GM12878 (cell line): Measurements from ENCODE around the gene CEBPG. TPM values are rescaled to one million over a fixed set of nuclear protein-coding genes. Genes with fewer than 3 reads are reported as not detected.

Source experiments
- ATAC-seq: fragments of 200-7000 bp; cut with Tn5 transposase; 3 replicates; pipeline ENCODE4 v1.9.1; 2020; ENCODE audit warnings: mild to moderate bottlenecking, moderate library complexity
- BruUV-seq: library from RNA; stranded (reverse); fragments of 400-500 nt; replicated peaks from 2 replicates; lab custom pipeline; 2021; lab: Mats Ljungman, UMichigan
- CTCF ChIA-PET: fragments of 300-600 bp; sonication (Branson Sonifier 250); formaldehyde crosslinking; extraction: SDS; loops from one replicate; lab custom pipeline; 2021; ENCODE audit warnings: inconsistent platforms; lab: Yijun Ruan, JAX
- POLR2A ChIA-PET: fragments of 350-600 bp; formaldehyde crosslinking; extraction: SDS; loops from one replicate; lab custom pipeline; 2021; ENCODE audit warnings: inconsistent platforms; lab: Charles Lee
- RAD21 ChIA-PET: fragments of 300-600 bp; sonication (Branson Sonifier 250); formaldehyde crosslinking; loops from one replicate; lab custom pipeline; 2023; ENCODE audit warnings: antibody characterized with exemption; ENCODE audit not compliant: unreplicated experiment; lab: Charles Lee
- SMC1A ChIA-PET: fragments of 300-600 bp; sonication (Branson Sonifier 250); formaldehyde crosslinking; loops from one replicate; lab custom pipeline; 2023; ENCODE audit not compliant: unreplicated experiment, uncharacterized antibody; lab: Charles Lee
- DNase-seq: peaks from one replicate; pipeline ENCODE4 v3.0.0-alpha.2; 2011; ENCODE audit warnings: low read depth, low spot score
- FAIRE-seq: peaks from 3 replicates; lab custom pipeline; 2011; peaks lifted over from hg19 to GRCh38; lab: Jason Lieb, UNC
- H2AFZ ChIP-seq: 2 replicates; pipeline ENCODE4 v1.6.0; 2011; ENCODE audit warnings: low read depth, low read length, control low read depth; ENCODE audit not compliant: control insufficient read depth
- H3K27ac ChIP-seq: 2 replicates; pipeline ENCODE4 v1.5.1; 2011; ENCODE audit warnings: control low read depth; ENCODE audit not compliant: control insufficient read depth, insufficient read depth
- H3K27me3 ChIP-seq, 2 experiments: replicated peaks in 1 of 2; 2 replicates each; pipeline versions ENCODE4 v1.6.0 to v1.6.1; 2011; ENCODE audit warnings: low read length in 1 of 2; ENCODE audit not compliant: control insufficient read depth in 2 of 2, insufficient read depth in 2 of 2
- H3K36me3 ChIP-seq, 2 experiments: 2 replicates each; pipeline ENCODE4 v1.5.1; 2011; ENCODE audit warnings: low read length in 1 of 2; ENCODE audit not compliant: control insufficient read depth in 2 of 2, insufficient read depth in 2 of 2
- H3K4me1 ChIP-seq: 2 replicates; pipeline ENCODE4 v1.6.1; 2011; ENCODE audit warnings: mild to moderate bottlenecking, low read length, moderate library complexity, mixed read lengths; ENCODE audit not compliant: control insufficient read depth, insufficient read depth
- H3K4me2 ChIP-seq: 2 replicates; pipeline ENCODE4 v1.6.0; 2011; ENCODE audit warnings: control low read depth; ENCODE audit not compliant: control insufficient read depth, insufficient read depth
- H3K4me3 ChIP-seq: fragments of 200-600 bp; sonication (generic); 2 replicates; pipeline ENCODE4 v1.5.1; 2016
- H3K79me2 ChIP-seq: 2 replicates; pipeline ENCODE4 v1.6.0; 2011; ENCODE audit warnings: low read length; ENCODE audit not compliant: control insufficient read depth, insufficient read depth
- H3K9ac ChIP-seq: 2 replicates; pipeline ENCODE4 v1.8.0; 2011; ENCODE audit warnings: low read length, control low read depth, mixed read lengths; ENCODE audit not compliant: control insufficient read depth, insufficient read depth
- H3K9me3 ChIP-seq: replicated peaks from 3 replicates; pipeline ENCODE4 v1.5.1; 2011; ENCODE audit warnings: mild to moderate bottlenecking, low read length; ENCODE audit not compliant: control insufficient read depth, insufficient read depth
- H4K20me1 ChIP-seq: 2 replicates; pipeline ENCODE4 v1.6.0; 2011; ENCODE audit not compliant: control insufficient read depth, insufficient read depth
- ASH2L ChIP-seq: fragments of 300-600, 200-600 bp; sonication (generic); IDR thresholded peaks from 2 replicates; pipeline ENCODE4 v1.6.1; 2017; ENCODE audit warnings: low read depth, mild to moderate bottlenecking, borderline replicate concordance
- CEBPB ChIP-seq, 2 experiments: fragments of 150-350 bp in 1 of 2; IDR thresholded peaks; 2 replicates each; pipeline ENCODE4 v1.6.1; 2012 to 2014; ENCODE audit warnings: low read depth in 2 of 2, low read length in 2 of 2, borderline replicate concordance in 1 of 2, inconsistent platforms in 1 of 2
- HDAC2 ChIP-seq: fragments of 200-600 bp; sonication (generic); IDR thresholded peaks from 2 replicates; pipeline ENCODE4 v1.6.1; 2017
- KLF5 ChIP-seq: fragments of 450-650 bp; IDR thresholded peaks from 2 replicates; pipeline ENCODE4 v1.6.1; 2014; ENCODE audit warnings: mild to moderate bottlenecking; ENCODE audit not compliant: partially characterized antibody
- WGBS: methylation state at CpG from one replicate; pipeline ENCODE4 v1.1.6; 2016; ENCODE audit warnings: low lambda C conversion rate; ENCODE audit not compliant: insufficient replicate concordance, insufficient coverage; ENCODE audit errors: missing lambda C conversion rate; 5-methylcytosine and 5-hydroxymethylcytosine counted together
- in situ Hi-C: fragments of 300-500 bp; cut with MboI; formaldehyde crosslinking; loops from 9 replicates; pipeline ENCODE4 v1.14.3; 2018; ENCODE audit warnings: mixed read lengths
- intact Hi-C: fragments of 100-400 bp; cut with micrococcal nuclease; formaldehyde crosslinking; loops from one replicate; pipeline ENCODE4 v1.14.2; 2022; ENCODE audit not compliant: unreplicated experiment
- polyA plus RNA-seq, 11 experiments: library from polyadenylated mRNA; depleted of rRNA in 4 of 11; unstranded in 6 of 11; stranded (reverse) in 5 of 11; fragments of >200 nt; fragmentation: Nextera tagmentation in 4 of 11; fragmentation: Illumina TruSeq in 1 of 11; extraction: Ambion mirVana in 4 of 11; extraction: Trizol in 1 of 11; gene quantifications; 1 replicate in 1 of 11; 2 replicates in 10 of 11; pipeline versions ENCODE4 v1.2.1 to v1.2.3, GENCODE V29; 2011 to 2016; ENCODE audit warnings: inconsistent platforms in 2 of 11, missing spikeins in 2 of 11, low read depth in 1 of 11
- total RNA-seq, 4 experiments: library from RNA; depleted of rRNA in 3 of 4; stranded (reverse); fragments of >200 nt in 3 of 4; fragmentation: Illumina TruSeq in 1 of 4; extraction: Trizol in 1 of 4; gene quantifications; 2 replicates each; pipeline versions ENCODE4 v1.2.1 to v1.2.3, GENCODE V29; 2013 to 2021
- TF ChIP-seq, protein P1 (sequence below): IDR thresholded peaks from 2 replicates; pipeline ENCODE4 v1.6.1; 2011; ENCODE audit warnings: low read depth, low read length, improper control_type of control experiment, borderline replicate concordance
- TF ChIP-seq, protein P2 (sequence below): IDR thresholded peaks from 2 replicates; pipeline ENCODE4 v1.6.1; 2011; ENCODE audit warnings: borderline replicate concordance, low read depth, mild to moderate bottlenecking, moderate library complexity, low read length; ENCODE audit not compliant: insufficient read depth, poor library complexity, severe bottlenecking
- TF ChIP-seq, protein P3 (sequence below): IDR thresholded peaks from 2 replicates; pipeline ENCODE4 v1.6.1; 2011; ENCODE audit warnings: mild to moderate bottlenecking, low read depth, low read length, moderate library complexity; ENCODE audit not compliant: insufficient replicate concordance
- TF ChIP-seq, protein P4 (sequence below): fragments of 450-650 bp; IDR thresholded peaks from 2 replicates; pipeline ENCODE4 v1.6.1; 2017; ENCODE audit warnings: mild to moderate bottlenecking, low read depth, inconsistent platforms; ENCODE audit not compliant: poor library complexity, severe bottlenecking

Gene CEBPG
- total and polyA plus RNA-seq, 10 of the 15 experiments (the other 5 are each of a cell fraction or from before 2014, with no cell fraction given), result 5.2 to 22.4 (median 20.0) TPM

DNA sequence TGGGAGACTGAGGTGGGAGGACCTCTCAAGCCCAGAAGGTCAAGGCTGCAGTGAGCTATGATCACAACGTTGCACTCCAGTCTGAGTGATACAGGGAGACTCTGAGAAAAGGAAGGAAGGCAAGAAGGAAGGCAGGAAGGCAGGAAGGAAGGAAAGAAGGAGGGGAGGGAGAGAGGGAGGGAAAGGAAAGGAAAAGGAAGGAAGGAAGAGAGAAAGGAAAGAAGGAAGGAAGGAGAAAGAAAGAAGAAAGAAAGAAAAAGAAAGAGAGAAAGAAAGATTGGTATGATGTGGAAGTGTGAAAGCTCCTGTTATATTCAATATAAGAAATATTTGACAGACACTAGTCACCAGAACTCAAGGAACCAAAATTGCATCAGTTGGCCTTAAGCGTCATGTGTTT, 32.5 kb upstream of the CEBPG start:
- WGBS, result 41% methylated on average over 2 of the region's 2 CpGs
- ATAC-seq (no peak), DNase-seq (no peak), FAIRE-seq (no peak)
- no peak overlapping the region for H3K4me3 ChIP-seq
- in situ Hi-C loops (no loop called here), intact Hi-C loops (no loop called here)
- TF ChIP-seq, protein P1, sequence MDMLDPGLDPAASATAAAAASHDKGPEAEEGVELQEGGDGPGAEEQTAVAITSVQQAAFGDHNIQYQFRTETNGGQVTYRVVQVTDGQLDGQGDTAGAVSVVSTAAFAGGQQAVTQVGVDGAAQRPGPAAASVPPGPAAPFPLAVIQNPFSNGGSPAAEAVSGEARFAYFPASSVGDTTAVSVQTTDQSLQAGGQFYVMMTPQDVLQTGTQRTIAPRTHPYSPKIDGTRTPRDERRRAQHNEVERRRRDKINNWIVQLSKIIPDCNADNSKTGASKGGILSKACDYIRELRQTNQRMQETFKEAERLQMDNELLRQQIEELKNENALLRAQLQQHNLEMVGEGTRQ, result no peak
- TF ChIP-seq ASH2L, result no peak
- TF ChIP-seq CEBPB (IDR thresholded peaks at IDR 0.05; ENCODE audit: borderline replicate concordance in 1 of 2, low read depth in 2 of 2, low read length in 2 of 2), result no peak
- TF ChIP-seq HDAC2, result no peak
- TF ChIP-seq, protein P2, sequence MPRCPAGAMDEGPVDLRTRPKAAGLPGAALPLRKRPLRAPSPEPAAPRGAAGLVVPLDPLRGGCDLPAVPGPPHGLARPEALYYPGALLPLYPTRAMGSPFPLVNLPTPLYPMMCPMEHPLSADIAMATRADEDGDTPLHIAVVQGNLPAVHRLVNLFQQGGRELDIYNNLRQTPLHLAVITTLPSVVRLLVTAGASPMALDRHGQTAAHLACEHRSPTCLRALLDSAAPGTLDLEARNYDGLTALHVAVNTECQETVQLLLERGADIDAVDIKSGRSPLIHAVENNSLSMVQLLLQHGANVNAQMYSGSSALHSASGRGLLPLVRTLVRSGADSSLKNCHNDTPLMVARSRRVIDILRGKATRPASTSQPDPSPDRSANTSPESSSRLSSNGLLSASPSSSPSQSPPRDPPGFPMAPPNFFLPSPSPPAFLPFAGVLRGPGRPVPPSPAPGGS, result no peak
- no peak for TF ChIP-seq KLF5
- TF ChIP-seq, protein P3, sequence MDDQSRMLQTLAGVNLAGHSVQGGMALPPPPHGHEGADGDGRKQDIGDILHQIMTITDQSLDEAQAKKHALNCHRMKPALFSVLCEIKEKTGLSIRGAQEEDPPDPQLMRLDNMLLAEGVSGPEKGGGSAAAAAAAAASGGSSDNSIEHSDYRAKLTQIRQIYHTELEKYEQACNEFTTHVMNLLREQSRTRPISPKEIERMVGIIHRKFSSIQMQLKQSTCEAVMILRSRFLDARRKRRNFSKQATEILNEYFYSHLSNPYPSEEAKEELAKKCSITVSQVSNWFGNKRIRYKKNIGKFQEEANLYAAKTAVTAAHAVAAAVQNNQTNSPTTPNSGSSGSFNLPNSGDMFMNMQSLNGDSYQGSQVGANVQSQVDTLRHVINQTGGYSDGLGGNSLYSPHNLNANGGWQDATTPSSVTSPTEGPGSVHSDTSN, result no peak
- TF ChIP-seq, protein P4, sequence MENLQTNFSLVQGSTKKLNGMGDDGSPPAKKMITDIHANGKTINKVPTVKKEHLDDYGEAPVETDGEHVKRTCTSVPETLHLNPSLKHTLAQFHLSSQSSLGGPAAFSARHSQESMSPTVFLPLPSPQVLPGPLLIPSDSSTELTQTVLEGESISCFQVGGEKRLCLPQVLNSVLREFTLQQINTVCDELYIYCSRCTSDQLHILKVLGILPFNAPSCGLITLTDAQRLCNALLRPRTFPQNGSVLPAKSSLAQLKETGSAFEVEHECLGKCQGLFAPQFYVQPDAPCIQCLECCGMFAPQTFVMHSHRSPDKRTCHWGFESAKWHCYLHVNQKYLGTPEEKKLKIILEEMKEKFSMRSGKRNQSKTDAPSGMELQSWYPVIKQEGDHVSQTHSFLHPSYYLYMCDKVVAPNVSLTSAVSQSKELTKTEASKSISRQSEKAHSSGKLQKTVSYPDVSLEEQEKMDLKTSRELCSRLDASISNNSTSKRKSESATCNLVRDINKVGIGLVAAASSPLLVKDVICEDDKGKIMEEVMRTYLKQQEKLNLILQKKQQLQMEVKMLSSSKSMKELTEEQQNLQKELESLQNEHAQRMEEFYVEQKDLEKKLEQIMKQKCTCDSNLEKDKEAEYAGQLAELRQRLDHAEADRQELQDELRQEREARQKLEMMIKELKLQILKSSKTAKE, result no peak
- no peak overlapping the region for H2AFZ ChIP-seq
- RAD21 ChIA-PET, result no interaction called here
- H4K20me1 ChIP-seq, result no peaks in the 10 kb centered on the region
- SMC1A ChIA-PET, result no interaction called here
- no peak overlapping the region for H3K27ac ChIP-seq
- no peaks in the 10 kb centered on the region for H3K36me3 ChIP-seq
- H3K9me3 ChIP-seq, result no peaks in the 10 kb centered on the region
- H3K79me2 ChIP-seq, result no peaks in the 10 kb centered on the region
- no TSS peak for BruUV-seq
- CTCF ChIA-PET, result no interaction called here
- no peak overlapping the region for H3K4me2 ChIP-seq
- H3K9ac ChIP-seq, result no peak overlapping the region
- no peaks in the 10 kb centered on the region for H3K4me1 ChIP-seq
- H3K27me3 ChIP-seq, result no peaks in the 10 kb centered on the region
- POLR2A ChIA-PET, result no interaction called here
